H54 (cell line): Measurements from ENCODE around the gene PRG2.

ENCODE experiments used
- DNase-seq: peaks from one replicate; pipeline ENCODE4 v3.0.0; 2011; ENCODE audit warnings: low spot score, mixed read lengths; ENCODE audit not compliant: insufficient read length
- FAIRE-seq: peaks from 3 replicates; lab custom pipeline; 2011; peaks lifted over from hg19 to GRCh38; lab: Jason Lieb, UNC
- POLR2A ChIP-seq: IDR thresholded peaks from 2 replicates; pipeline ENCODE4 v1.6.1; 2011; ENCODE audit warnings: low read depth, mild to moderate bottlenecking, low read length

The PRG2 gene

GRCh38 chr11:57397394-57397990, 7.0 kb upstream of the PRG2 start:
- no peak for FAIRE-seq

GRCh38 chr11:57396744-57397143, 6.3 kb upstream of the PRG2 start:
- no peak for TF ChIP-seq POLR2A
- no peak for DNase-seq
- FAIRE-seq, result no peak

More at GRCh38 chr11:57397394-57397990, 7.0 kb upstream of the PRG2 start:
- TF ChIP-seq POLR2A, result no peak
- DNase-seq, result no peak

- FAIRE-seq (no peak), DNase-seq (no peak)
- no peak for TF ChIP-seq POLR2A
These were observed 5.6 kb upstream of the PRG2 start for GRCh38 chr11:57395905-57396623.

GRCh38 chr11:57394203-57394965, 3.9 kb upstream of the PRG2 start:
- FAIRE-seq (no peak), DNase-seq (no peak)
- no peak for TF ChIP-seq POLR2A

- TF ChIP-seq POLR2A, result no peak
- FAIRE-seq, result no peak
These were observed 2.3 kb upstream of the PRG2 start for GRCh38 chr11:57392763-57393105.

GRCh38 chr11:57392066-57392762, 1.8 kb upstream of the PRG2 start:
- TF ChIP-seq POLR2A, result no peak
- FAIRE-seq (no peak), DNase-seq (no peak)

More at GRCh38 chr11:57392763-57393105, 2.3 kb upstream of the PRG2 start:
- DNase-seq, result no peak

- FAIRE-seq, result no peak
- TF ChIP-seq POLR2A, result no peak
- DNase-seq, result no peak
These were observed 1.1 kb upstream of the PRG2 start for GRCh38 chr11:57391539-57391938.

GRCh38 chr11:57391111-57391510, 661 bp upstream of the PRG2 start:
- DNase-seq (no peak), FAIRE-seq (no peak)

GRCh38 chr11:57387289-57388030, 3.0 kb downstream of the PRG2 start:
- no peak for FAIRE-seq
- DNase-seq, result no peak
- TF ChIP-seq POLR2A, result no peak

More at GRCh38 chr11:57391111-57391510, 661 bp upstream of the PRG2 start:
- TF ChIP-seq POLR2A, result no peak

- DNase-seq, result no peak
- no peak for TF ChIP-seq POLR2A
- no peak for FAIRE-seq
These were observed 4.1 kb downstream of the PRG2 start for GRCh38 chr11:57386178-57386940.

GRCh38 chr11:57380975-57381374, 9.5 kb downstream of the PRG2 start, which contains the start of gene PRG3:
TSS of gene PRG3 (minus strand) at chr11:57381150. CDS start at chr11:57380708, 442 bp downstream.
- no peak for FAIRE-seq
- no peak for DNase-seq
- no peak for TF ChIP-seq POLR2A

- no peak for FAIRE-seq
- DNase-seq, result no peak
- TF ChIP-seq POLR2A, result no peak
These were observed 10.7 kb downstream of the PRG2 start for GRCh38 chr11:57379732-57380131.
